GM06990 (cell line): ENCODE results near the gene PACS1.
"Not testable (repeated sequence)": the region's sequence is repeated elsewhere in the genome, so short reads cannot be mapped to it uniquely, and the experiment has no call there.

ENCODE experiments used
- DNase-seq: peaks from one replicate; pipeline ENCODE4 v3.0.0-alpha.2; 2011; ENCODE audit not compliant: insufficient read length; ENCODE audit errors: extremely low read depth
- H3K27me3 ChIP-seq: replicated peaks from 2 replicates; pipeline ENCODE4 v1.6.0; 2011; ENCODE audit warnings: low read length; ENCODE audit not compliant: control insufficient read depth, insufficient read depth
- H3K36me3 ChIP-seq: 2 replicates; pipeline ENCODE4 v1.5.1; 2011; ENCODE audit warnings: low read length; ENCODE audit not compliant: control insufficient read depth, insufficient read depth
- H3K4me3 ChIP-seq: replicated peaks from 2 replicates; pipeline ENCODE4 v1.5.1; 2011; ENCODE audit warnings: low read depth, mild to moderate bottlenecking, control low read depth, low read length
- CTCF ChIP-seq: IDR thresholded peaks from 2 replicates; pipeline ENCODE4 v1.5.1; 2011; ENCODE audit warnings: low read length, control low read depth, mild to moderate bottlenecking, inconsistent platforms; ENCODE audit not compliant: insufficient read depth, poor library complexity, severe bottlenecking

The PACS1 gene

GRCh38 chr11:66242095-66242765 lies 172.2 kb downstream of the PACS1 start:
- TF ChIP-seq CTCF: no peak
- H3K36me3 ChIP-seq: peaks cover 42% of the 10 kb centered on the region
- H3K4me3 ChIP-seq: no peak overlapping the region
- H3K27me3 ChIP-seq: no peaks in the 10 kb centered on the region
- DNase-seq: no peak

GRCh38 chr11:66243782-66244535 lies 173.9 kb downstream of the PACS1 start:
- no peaks in the 10 kb centered on the region for H3K27me3 ChIP-seq
- H3K36me3 ChIP-seq: peaks cover 34% of the 10 kb centered on the region
- no peak for TF ChIP-seq CTCF
- H3K4me3 ChIP-seq: no peak overlapping the region
- no peak for DNase-seq

GRCh38 chr11:66247295-66247694 lies 177.2 kb downstream of the PACS1 start:
- TF ChIP-seq CTCF: no peak
- no peaks in the 10 kb centered on the region for H3K27me3 ChIP-seq
- DNase-seq: no peak
- peaks cover 23% of the 10 kb centered on the region for H3K36me3 ChIP-seq
- no peak overlapping the region for H3K4me3 ChIP-seq

- peaks cover 18% of the 10 kb centered on the region for H3K36me3 ChIP-seq
- no peak for DNase-seq
- H3K4me3 ChIP-seq: no peak overlapping the region
- H3K27me3 ChIP-seq: no peaks in the 10 kb centered on the region
- TF ChIP-seq CTCF: no peak
These were observed 177.7 kb downstream of the PACS1 start for GRCh38 chr11:66247801-66248200.

- no peak for TF ChIP-seq CTCF
- DNase-seq: no peak
- H3K4me3 ChIP-seq: no peak overlapping the region
- peaks cover 11% of the 10 kb centered on the region for H3K36me3 ChIP-seq
- no peaks in the 10 kb centered on the region for H3K27me3 ChIP-seq
These were observed 178.8 kb downstream of the PACS1 start for GRCh38 chr11:66248903-66249302.

- peaks cover 3% of the 10 kb centered on the region for H3K36me3 ChIP-seq
- H3K4me3 ChIP-seq: no peak overlapping the region
- no peak for TF ChIP-seq CTCF
- DNase-seq: no peak
- no peaks in the 10 kb centered on the region for H3K27me3 ChIP-seq
These were observed 181.7 kb downstream of the PACS1 start for GRCh38 chr11:66251809-66252208.

- not testable (repeated sequence) for DNase-seq, H3K36me3 ChIP-seq, H3K4me3 ChIP-seq
These were observed 183.0 kb downstream of the PACS1 start for GRCh38 chr11:66253081-66253480.

More at GRCh38 chr11:66253081-66253480, 183.0 kb downstream of the PACS1 start:
- not testable (repeated sequence) for H3K27me3 ChIP-seq
